Measurements from ENCODE around the gene FGB.

The FGB gene

DNA sequence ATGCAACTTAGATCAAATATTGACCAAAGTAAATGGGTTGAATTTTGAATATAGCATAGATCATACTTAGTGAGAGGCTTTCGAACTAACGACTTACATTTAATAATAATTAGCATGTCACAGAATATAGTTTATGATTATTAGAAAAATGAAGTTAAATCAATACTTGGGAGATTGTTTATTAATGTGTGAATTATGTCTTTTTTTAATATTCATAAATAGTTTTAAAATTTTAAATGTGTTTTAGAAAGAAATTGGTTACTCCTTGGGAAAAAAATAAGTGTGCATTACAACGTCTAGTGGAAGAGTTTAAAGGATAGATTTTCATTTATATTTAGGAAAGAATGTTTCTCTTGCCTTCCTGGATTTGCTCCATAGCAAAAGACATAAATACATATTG, 20.4 kb downstream of the FGB start:
- TF ChIP-seq, protein P1, sequence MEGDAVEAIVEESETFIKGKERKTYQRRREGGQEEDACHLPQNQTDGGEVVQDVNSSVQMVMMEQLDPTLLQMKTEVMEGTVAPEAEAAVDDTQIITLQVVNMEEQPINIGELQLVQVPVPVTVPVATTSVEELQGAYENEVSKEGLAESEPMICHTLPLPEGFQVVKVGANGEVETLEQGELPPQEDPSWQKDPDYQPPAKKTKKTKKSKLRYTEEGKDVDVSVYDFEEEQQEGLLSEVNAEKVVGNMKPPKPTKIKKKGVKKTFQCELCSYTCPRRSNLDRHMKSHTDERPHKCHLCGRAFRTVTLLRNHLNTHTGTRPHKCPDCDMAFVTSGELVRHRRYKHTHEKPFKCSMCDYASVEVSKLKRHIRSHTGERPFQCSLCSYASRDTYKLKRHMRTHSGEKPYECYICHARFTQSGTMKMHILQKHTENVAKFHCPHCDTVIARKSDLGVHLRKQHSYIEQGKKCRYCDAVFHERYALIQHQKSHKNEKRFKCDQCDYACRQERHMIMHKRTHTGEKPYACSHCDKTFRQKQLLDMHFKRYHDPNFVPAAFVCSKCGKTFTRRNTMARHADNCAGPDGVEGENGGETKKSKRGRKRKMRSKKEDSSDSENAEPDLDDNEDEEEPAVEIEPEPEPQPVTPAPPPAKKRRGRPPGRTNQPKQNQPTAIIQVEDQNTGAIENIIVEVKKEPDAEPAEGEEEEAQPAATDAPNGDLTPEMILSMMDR (IDR thresholded peaks at IDR 0.05): no peak

GRCh38 chr4:154583677-154584076, 20.9 kb downstream of the FGB start:
- TF ChIP-seq, protein P1 (IDR thresholded peaks at IDR 0.05): no peak

DNA sequence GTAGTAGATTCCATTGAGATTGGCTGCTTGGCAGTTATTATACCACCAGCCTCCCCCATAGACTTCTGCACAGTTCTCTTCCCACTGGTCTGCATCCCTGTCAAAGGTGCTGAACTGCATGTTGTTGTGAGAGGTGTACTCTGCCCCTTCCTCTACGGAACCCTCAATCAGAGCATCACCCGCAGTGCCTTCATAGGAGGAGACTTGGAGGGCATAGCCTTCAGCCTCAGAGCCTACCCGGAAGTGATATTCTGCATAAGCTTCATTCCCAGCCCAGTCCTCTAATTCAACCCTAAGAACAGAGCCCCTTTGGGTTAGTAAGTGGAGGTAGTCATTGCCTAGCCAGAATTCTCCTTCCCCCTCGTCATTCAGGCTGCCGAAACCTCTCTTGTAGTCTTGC, 21.4 kb downstream of the FGB start:
- TF ChIP-seq, protein P1 (IDR thresholded peaks at IDR 0.05): no peak

DNA sequence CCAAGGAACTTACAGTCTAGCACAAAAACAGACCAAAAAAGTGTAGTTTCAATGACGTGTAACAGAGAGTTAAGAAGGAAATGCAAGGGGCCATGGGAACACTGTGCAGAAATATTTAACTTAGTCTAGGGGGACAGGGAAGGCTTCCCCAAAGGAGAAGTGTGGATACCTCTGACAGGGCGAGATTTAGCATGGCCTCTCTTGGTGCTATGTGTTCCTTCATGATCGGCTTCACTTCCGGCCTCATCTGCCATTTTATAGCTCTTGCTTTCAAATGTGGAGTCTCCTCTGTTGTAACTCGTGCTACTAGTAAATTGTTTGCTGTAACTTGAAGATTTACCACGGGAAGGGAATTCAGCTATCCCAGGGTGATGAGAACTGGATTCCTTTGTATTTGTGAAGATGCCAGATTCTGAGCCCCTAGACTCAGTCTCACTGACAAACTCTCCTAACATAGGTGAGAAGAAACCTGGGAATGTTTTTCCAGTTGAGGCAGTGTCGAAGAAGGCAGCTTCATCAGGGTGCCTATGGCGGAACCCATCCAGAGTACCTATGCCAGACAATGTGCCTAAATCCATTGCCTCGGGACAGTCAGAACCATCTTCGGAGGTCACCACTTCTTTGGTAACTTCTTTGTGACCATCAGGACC, 22.7 kb downstream of the FGB start:
- TF ChIP-seq, protein P1 (IDR thresholded peaks at IDR 0.05): no peak

- TF ChIP-seq, protein P1 (IDR thresholded peaks at IDR 0.05): no peak
Observed at GRCh38 chr4:154586296-154587033, 23.7 kb downstream of the FGB start.

GRCh38 chr4:154588198-154588597, 25.4 kb downstream of the FGB start:
- TF ChIP-seq, protein P1 (IDR thresholded peaks at IDR 0.05): no peak

- TF ChIP-seq, protein P1 (IDR thresholded peaks at IDR 0.05): no peak
Observed at GRCh38 chr4:154589296-154590197, 26.7 kb downstream of the FGB start.

Data from LNCAP (cell line).